Measurements from ENCODE around the gene ZNF618. TPM values are rescaled to one million over a fixed set of nuclear protein-coding genes. Genes with fewer than 3 reads are reported as not detected.

Gene ZNF618
- 10 to 100 TPM; 42.8 to 47.0 (median 46.5) TPM for polyA plus RNA-seq (ENCODE audit: insufficient read length in 3 of 3)
- long read RNA-seq, donor 1, full-length matches to known transcripts = 1 of 12 reads
- long read RNA-seq, donor 1, partial matches to known transcripts = 11 of 12 reads
- long read RNA-seq, donor 1, other reads (novel, unspliced or antisense) = 0 of 12 reads
- long read RNA-seq, donor 2, full-length matches to known transcripts = 2 of 9 reads
- long read RNA-seq, donor 2, partial matches to known transcripts = 7 of 9 reads
- long read RNA-seq, donor 2, other reads (novel, unspliced or antisense) = 0 of 9 reads
- long read RNA-seq, donor 3, full-length matches to known transcripts = 5 of 5 reads
- long read RNA-seq, donor 3, partial matches to known transcripts = 0 of 5 reads
- long read RNA-seq, donor 3, other reads (novel, unspliced or antisense) = 0 of 5 reads
- long read RNA-seq, donor 4 = 0 reads
- long read RNA-seq, donor 5 = 0 reads
- long read RNA-seq, donor 6, partial matches to known transcripts = 56 of 57 reads
- long read RNA-seq, donor 6, other reads (novel, unspliced or antisense) = 0 of 57 reads
- long read RNA-seq, donor 7, full-length matches to known transcripts = 1 of 24 reads
- long read RNA-seq, donor 7, partial matches to known transcripts = 23 of 24 reads
- long read RNA-seq, donor 7, other reads (novel, unspliced or antisense) = 0 of 24 reads
- long read RNA-seq, donor 8, full-length matches to known transcripts = 2 of 17 reads
- long read RNA-seq, donor 8, partial matches to known transcripts = 15 of 17 reads
- long read RNA-seq, donor 8, other reads (novel, unspliced or antisense) = 0 of 17 reads
- long read RNA-seq, donor 9, full-length matches to known transcripts = 2 of 2 reads
- long read RNA-seq, donor 9, partial matches to known transcripts = 0 of 2 reads
- long read RNA-seq, donor 9, other reads (novel, unspliced or antisense) = 0 of 2 reads
- long read RNA-seq, donor 10, full-length matches to known transcripts = 2 of 2 reads
- long read RNA-seq, donor 10, partial matches to known transcripts = 0 of 2 reads
- long read RNA-seq, donor 10, other reads (novel, unspliced or antisense) = 0 of 2 reads
- long read RNA-seq, donor 11 = 0 reads
- long read RNA-seq, donor 12, full-length matches to known transcripts = 1 of 1 reads
- long read RNA-seq, donor 12, partial matches to known transcripts = 0 of 1 reads
- long read RNA-seq, donor 12, other reads (novel, unspliced or antisense) = 0 of 1 reads
- long read RNA-seq, donor 13 = 0 reads
- long read RNA-seq, donor 14 = 0 reads
- long read RNA-seq, donor 15 = 0 reads
- long read RNA-seq, donor 16, partial matches to known transcripts = 194 of 207 reads
- long read RNA-seq, donor 16, other reads (novel, unspliced or antisense) = 12 of 207 reads

GRCh38 chr9:113876151-113876992 lies at the start of gene ZNF618:
TSS of gene ZNF618 (plus strand) at chr9:113876309. CDS start at chr9:113876381, 72 bp downstream.
- peak in 2 of 11 donors; percentile 31 to 51 for DNase-seq (ENCODE audit: extremely low read depth in 1 of 11, low read depth in 9 of 11, low spot score in 4 of 11)

- no peak for DNase-seq (ENCODE audit: extremely low read depth in 1 of 11, low read depth in 9 of 11, low spot score in 4 of 11)
These were observed 47.9 kb upstream of the ZNF618 start for GRCh38 chr9:113828221-113828620.

- no peak for DNase-seq (ENCODE audit: extremely low read depth in 1 of 11, low read depth in 9 of 11, low spot score in 4 of 11)
These were observed 38.8 kb upstream of the ZNF618 start for GRCh38 chr9:113837334-113837733.

GRCh38 chr9:113842086-113842485 lies 34.0 kb upstream of the ZNF618 start:
- no peak for DNase-seq (ENCODE audit: extremely low read depth in 1 of 11, low read depth in 9 of 11, low spot score in 4 of 11)

- DNase-seq (ENCODE audit: extremely low read depth in 1 of 11, low read depth in 9 of 11, low spot score in 4 of 11) = no peak
These were observed 31.6 kb upstream of the ZNF618 start for GRCh38 chr9:113844466-113844865.

GRCh38 chr9:113851359-113851758 lies 24.8 kb upstream of the ZNF618 start:
- no peak for DNase-seq (ENCODE audit: extremely low read depth in 1 of 11, low read depth in 9 of 11, low spot score in 4 of 11)

- no peak for DNase-seq (ENCODE audit: extremely low read depth in 1 of 11, low read depth in 9 of 11, low spot score in 4 of 11)
These were observed 24.2 kb upstream of the ZNF618 start for GRCh38 chr9:113851873-113852272.

- no peak for DNase-seq (ENCODE audit: extremely low read depth in 1 of 11, low read depth in 9 of 11, low spot score in 4 of 11)
These were observed 22.8 kb upstream of the ZNF618 start for GRCh38 chr9:113853333-113853732.

GRCh38 chr9:113854310-113854709 lies 21.8 kb upstream of the ZNF618 start:
- DNase-seq (ENCODE audit: extremely low read depth in 1 of 11, low read depth in 9 of 11, low spot score in 4 of 11) = no peak

GRCh38 chr9:113857875-113858274 lies 18.2 kb upstream of the ZNF618 start:
- no peak for DNase-seq (ENCODE audit: extremely low read depth in 1 of 11, low read depth in 9 of 11, low spot score in 4 of 11)

GRCh38 chr9:113858282-113858681 lies 17.8 kb upstream of the ZNF618 start:
- DNase-seq (ENCODE audit: extremely low read depth in 1 of 11, low read depth in 9 of 11, low spot score in 4 of 11) = no peak

GRCh38 chr9:113863345-113863744 lies 12.8 kb upstream of the ZNF618 start:
- no peak for DNase-seq (ENCODE audit: extremely low read depth in 1 of 11, low read depth in 9 of 11, low spot score in 4 of 11)

- DNase-seq (ENCODE audit: extremely low read depth in 1 of 11, low read depth in 9 of 11, low spot score in 4 of 11) = no peak
These were observed 7.6 kb upstream of the ZNF618 start for GRCh38 chr9:113868501-113868900.

- DNase-seq (ENCODE audit: extremely low read depth in 1 of 11, low read depth in 9 of 11, low spot score in 4 of 11) = no peak
These were observed 3.5 kb upstream of the ZNF618 start for GRCh38 chr9:113872485-113873143.

- DNase-seq (ENCODE audit: extremely low read depth in 1 of 11, low read depth in 9 of 11, low spot score in 4 of 11) = no peak
These were observed 2.7 kb upstream of the ZNF618 start for GRCh38 chr9:113873446-113873845.

- no peak for DNase-seq (ENCODE audit: extremely low read depth in 1 of 11, low read depth in 9 of 11, low spot score in 4 of 11)
These were observed 2.2 kb upstream of the ZNF618 start for GRCh38 chr9:113873926-113874325.

- DNase-seq (ENCODE audit: extremely low read depth in 1 of 11, low read depth in 9 of 11, low spot score in 4 of 11) = no peak
These were observed 504 bp upstream of the ZNF618 start for GRCh38 chr9:113875459-113876150.
